ENCODE data around the gene C1orf226.

DNA sequence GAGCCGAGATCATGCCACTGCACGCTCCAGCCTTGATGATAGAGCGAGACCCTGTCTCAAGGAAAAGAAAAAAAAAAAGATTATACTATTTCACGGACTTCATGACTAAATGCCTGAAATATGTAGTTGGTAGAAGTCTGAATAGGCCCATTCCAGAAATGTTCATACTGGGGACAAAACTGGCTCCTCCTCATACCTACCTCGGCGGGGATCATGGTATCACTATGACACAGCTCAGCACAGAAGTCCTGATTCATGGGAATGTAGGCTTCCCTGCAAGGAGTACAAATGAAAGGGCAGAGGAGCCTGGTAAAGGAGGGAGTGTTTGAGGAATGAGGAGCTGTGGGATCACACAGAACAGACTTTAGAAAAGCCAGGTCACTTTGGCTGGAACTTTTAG lies 9.9 kb upstream of the C1orf226 start:
- TF ChIP-seq EZH2phosphoT487 (IDR thresholded peaks at IDR 0.05; ENCODE audit: insufficient read depth, low read depth) = no peak
- no peak for TF ChIP-seq EZH2 (IDR thresholded peaks at IDR 0.05; ENCODE audit: insufficient read depth, poor library complexity, severe bottlenecking)

Measured in GM23248 (cell line).